DND-41 (cell line): Measurements from ENCODE around the gene CUBN.

Experiments
- ATAC-seq: fragments of 200-7000 bp; cut with Tn5 transposase; 3 replicates; pipeline ENCODE4 v1.9.1; 2021; ENCODE audit warnings: low read depth; ENCODE audit not compliant: insufficient read depth
- DNase-seq: peaks from one replicate; pipeline ENCODE4 v3.0.0-alpha.2; 2020
- H2AFZ ChIP-seq: 2 replicates; pipeline ENCODE4 v1.6.0; 2012; ENCODE audit warnings: low read depth, low read length
- H3K27ac ChIP-seq: 2 replicates; pipeline ENCODE4 v1.5.1; 2012; ENCODE audit warnings: low read length, inconsistent platforms
- H3K27me3 ChIP-seq: fragments of 200-600 bp; sonication (generic); 2 replicates; pipeline ENCODE4 v1.6.0; 2012; ENCODE audit warnings: low read length, mild to moderate bottlenecking, inconsistent platforms; ENCODE audit not compliant: insufficient read depth, poor library complexity
- H3K36me3 ChIP-seq: 2 replicates; pipeline ENCODE4 v1.5.1; 2012; ENCODE audit warnings: low read length, inconsistent platforms; ENCODE audit not compliant: insufficient read depth
- H3K4me1 ChIP-seq: 2 replicates; pipeline ENCODE4 v1.5.1; 2012; ENCODE audit warnings: mild to moderate bottlenecking, low read length; ENCODE audit not compliant: insufficient read depth
- H3K4me2 ChIP-seq: 2 replicates; pipeline ENCODE4 v1.6.0; 2012; ENCODE audit warnings: mild to moderate bottlenecking, moderate library complexity, low read length, inconsistent platforms; ENCODE audit not compliant: insufficient read depth
- H3K4me3 ChIP-seq, 2 experiments: fragments of 200-600 bp in 1 of 2; shearing (Covaris generic) in 1 of 2; 2 replicates each; pipeline ENCODE4 v1.5.1; 2012 to 2016; ENCODE audit warnings: inconsistent platforms in 2 of 2, low read length in 2 of 2, mild to moderate bottlenecking in 2 of 2, low read depth in 1 of 2, moderate library complexity in 1 of 2
- H3K79me2 ChIP-seq: 2 replicates; pipeline ENCODE4 v1.6.0; 2012; ENCODE audit warnings: low read length, inconsistent platforms; ENCODE audit not compliant: insufficient read depth
- H3K9ac ChIP-seq: 2 replicates; pipeline ENCODE4 v1.6.0; 2012; ENCODE audit warnings: low read depth, mild to moderate bottlenecking, inconsistent platforms, low read length, moderate library complexity
- H3K9me3 ChIP-seq: 2 replicates; pipeline ENCODE4 v1.5.1; 2012; ENCODE audit warnings: low read length, moderate library complexity, mild to moderate bottlenecking, inconsistent platforms; ENCODE audit not compliant: insufficient read depth, severe bottlenecking
- H4K20me1 ChIP-seq: 2 replicates; pipeline ENCODE4 v1.6.0; 2012; ENCODE audit warnings: low read length; ENCODE audit not compliant: insufficient read depth
- EZH2 ChIP-seq: IDR thresholded peaks from 3 replicates; pipeline ENCODE4 v1.6.1; 2012; ENCODE audit warnings: borderline replicate concordance, low read depth, mild to moderate bottlenecking, moderate library complexity, low read length, inconsistent platforms; ENCODE audit not compliant: severe bottlenecking
- TF ChIP-seq, protein P1 (sequence below): IDR thresholded peaks from 2 replicates; pipeline ENCODE4 v1.5.1; 2012; ENCODE audit warnings: borderline replicate concordance, low read length, moderate library complexity, mild to moderate bottlenecking; ENCODE audit not compliant: poor library complexity, severe bottlenecking; ENCODE audit errors: extremely low read depth

The CUBN gene

DNA sequence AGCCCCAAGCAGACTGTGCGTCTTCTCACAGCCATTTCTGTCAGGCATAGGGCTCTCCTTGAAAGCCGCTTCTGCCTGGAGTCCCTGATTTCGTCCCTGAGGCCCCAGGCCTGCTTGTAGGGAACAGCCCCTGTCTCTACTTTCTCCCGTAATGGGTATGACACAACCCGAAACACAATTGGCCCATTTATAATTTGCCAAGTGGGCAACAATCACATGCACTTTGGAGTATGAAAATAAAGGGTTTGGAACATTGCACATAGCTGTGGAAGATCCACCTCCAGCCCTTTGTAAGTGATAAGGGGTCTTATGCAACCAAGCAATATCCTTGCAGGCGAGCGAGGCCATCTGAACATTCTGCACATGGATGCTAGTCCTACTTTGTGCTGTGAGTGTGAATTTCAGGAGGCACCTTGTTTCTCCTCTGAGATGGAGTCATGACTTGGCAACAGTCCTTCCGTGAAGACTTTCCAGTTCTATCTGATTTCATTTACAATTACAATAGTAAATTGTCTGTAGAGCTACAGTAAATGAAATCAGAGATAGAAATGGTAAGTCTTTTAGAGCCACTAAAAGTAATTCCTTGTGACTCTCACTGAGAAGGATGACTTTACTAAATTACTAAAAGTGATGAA is 141.5 kb downstream of the CUBN start:
- ATAC-seq (no peak), DNase-seq (no peak)
- H3K27ac ChIP-seq: no peak overlapping the region

DNA sequence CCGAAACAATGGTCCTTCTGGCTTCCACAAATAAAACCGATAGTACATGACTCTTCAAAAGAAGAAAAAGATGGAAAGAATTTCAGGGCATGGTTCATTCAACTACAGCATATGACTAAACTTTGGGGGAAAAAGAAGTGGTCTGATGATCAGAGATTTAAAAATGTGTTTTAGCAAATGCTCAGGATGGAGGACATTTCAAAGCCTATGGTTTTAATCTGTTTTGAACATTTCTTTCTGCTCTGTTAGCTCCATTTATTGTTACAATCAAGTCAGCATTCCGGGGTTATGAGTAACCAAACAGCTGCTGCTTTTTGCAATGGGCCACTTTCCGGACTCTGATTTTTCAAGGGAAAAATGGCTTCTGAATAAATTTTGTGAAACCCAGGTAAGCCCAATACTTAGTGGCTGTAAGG is 142.4 kb downstream of the CUBN start:
- H3K79me2 ChIP-seq: no peaks in the 10 kb centered on the region

More for the DNA sequence above, 141.5 kb downstream of the CUBN start:
- Histone ChIP-seq H2AFZ (no peak overlapping the region), H3K36me3 (no peaks in the 10 kb centered on the region), H3K9me3 (no peaks in the 10 kb centered on the region), H4K20me1 (no peaks in the 10 kb centered on the region), H3K79me2 (no peaks in the 10 kb centered on the region), H3K4me2 (no peak overlapping the region), H3K9ac (no peak overlapping the region), H3K27me3 (no peaks in the 10 kb centered on the region), H3K4me1 (no peaks in the 10 kb centered on the region), H3K4me3 (no peak overlapping the region)
- TF ChIP-seq EZH2: no peak
- TF ChIP-seq, protein P1, sequence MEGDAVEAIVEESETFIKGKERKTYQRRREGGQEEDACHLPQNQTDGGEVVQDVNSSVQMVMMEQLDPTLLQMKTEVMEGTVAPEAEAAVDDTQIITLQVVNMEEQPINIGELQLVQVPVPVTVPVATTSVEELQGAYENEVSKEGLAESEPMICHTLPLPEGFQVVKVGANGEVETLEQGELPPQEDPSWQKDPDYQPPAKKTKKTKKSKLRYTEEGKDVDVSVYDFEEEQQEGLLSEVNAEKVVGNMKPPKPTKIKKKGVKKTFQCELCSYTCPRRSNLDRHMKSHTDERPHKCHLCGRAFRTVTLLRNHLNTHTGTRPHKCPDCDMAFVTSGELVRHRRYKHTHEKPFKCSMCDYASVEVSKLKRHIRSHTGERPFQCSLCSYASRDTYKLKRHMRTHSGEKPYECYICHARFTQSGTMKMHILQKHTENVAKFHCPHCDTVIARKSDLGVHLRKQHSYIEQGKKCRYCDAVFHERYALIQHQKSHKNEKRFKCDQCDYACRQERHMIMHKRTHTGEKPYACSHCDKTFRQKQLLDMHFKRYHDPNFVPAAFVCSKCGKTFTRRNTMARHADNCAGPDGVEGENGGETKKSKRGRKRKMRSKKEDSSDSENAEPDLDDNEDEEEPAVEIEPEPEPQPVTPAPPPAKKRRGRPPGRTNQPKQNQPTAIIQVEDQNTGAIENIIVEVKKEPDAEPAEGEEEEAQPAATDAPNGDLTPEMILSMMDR: no peak

DNA sequence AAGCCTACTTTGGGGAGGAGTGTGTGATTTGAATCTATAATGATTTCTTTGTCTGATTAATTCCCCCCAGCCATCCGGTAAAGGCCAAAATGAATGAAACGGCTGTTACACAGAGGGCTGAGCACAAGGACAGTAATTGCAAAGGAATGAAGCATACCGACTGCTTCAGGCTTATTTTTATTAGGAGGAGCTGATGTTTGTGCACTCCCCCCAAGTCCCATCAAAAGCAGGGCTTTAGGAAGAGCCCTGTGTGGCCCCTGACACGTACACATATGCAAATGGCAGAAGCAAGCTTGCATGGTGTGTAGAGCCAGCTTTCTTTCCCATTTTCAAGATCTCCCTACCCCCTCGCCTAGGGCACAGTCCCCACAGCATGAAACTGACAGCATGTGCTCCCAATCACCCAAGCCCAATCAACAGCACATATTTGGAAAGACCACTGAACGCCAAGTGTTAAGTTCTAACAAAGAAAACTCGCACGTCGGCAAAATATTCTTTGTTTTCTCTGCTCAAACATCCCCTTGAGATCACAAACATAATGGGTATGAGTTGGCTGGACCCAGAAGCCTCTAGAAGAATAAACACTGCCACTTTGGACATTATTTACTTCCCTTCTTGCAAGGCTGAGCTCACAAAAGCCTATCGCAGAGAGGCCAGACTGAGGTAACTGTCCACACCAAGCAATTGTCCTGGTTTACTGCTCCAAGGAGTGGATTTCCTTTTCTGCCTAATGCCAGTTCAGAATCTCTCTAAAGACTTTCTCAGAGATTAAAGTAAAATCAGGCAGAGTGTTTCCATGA is 143.0 kb downstream of the CUBN start:
- DNase-seq (no peak), ATAC-seq (no peak)
- H3K79me2 ChIP-seq: no peaks in the 10 kb centered on the region
- no peak overlapping the region for H2AFZ ChIP-seq
- H3K9me3 ChIP-seq: no peaks in the 10 kb centered on the region
- H3K4me1 ChIP-seq: no peaks in the 10 kb centered on the region
- no peak for TF ChIP-seq EZH2
- TF ChIP-seq, protein P1: no peak
- H3K4me3 ChIP-seq: no peak overlapping the region
- no peaks in the 10 kb centered on the region for H3K36me3 ChIP-seq
- no peaks in the 10 kb centered on the region for H3K27me3 ChIP-seq
- no peak overlapping the region for H3K27ac ChIP-seq
- H3K4me2 ChIP-seq: no peak overlapping the region
- no peak overlapping the region for H3K9ac ChIP-seq
- no peaks in the 10 kb centered on the region for H4K20me1 ChIP-seq

More for the DNA sequence above, 142.4 kb downstream of the CUBN start:
- no peak overlapping the region for H2AFZ ChIP-seq
- ATAC-seq (no peak), DNase-seq (no peak)
- no peaks in the 10 kb centered on the region for H3K9me3 ChIP-seq
- no peak overlapping the region for H3K27ac ChIP-seq
- H3K36me3 ChIP-seq: no peaks in the 10 kb centered on the region
- no peaks in the 10 kb centered on the region for H3K4me1 ChIP-seq
- no peak overlapping the region for H3K4me2 ChIP-seq
- no peak overlapping the region for H3K9ac ChIP-seq
- TF ChIP-seq, protein P1: no peak
- no peak for TF ChIP-seq EZH2
- H3K27me3 ChIP-seq: no peaks in the 10 kb centered on the region
- H3K4me3 ChIP-seq: no peak overlapping the region
- no peaks in the 10 kb centered on the region for H4K20me1 ChIP-seq
